HG02588 (cell line): ENCODE measurements around the gene EP300.
"Not testable (repeated sequence)": the region's sequence is repeated elsewhere in the genome, so short reads cannot be mapped to it uniquely, and the experiment has no call there.

Source experiments
- ATAC-seq: cut with Tn5 transposase; IDR thresholded peaks from one replicate; pipeline ENCODE4 v1.9.1; 2021; ENCODE audit warnings: mild to moderate bottlenecking, moderate library complexity; ENCODE audit not compliant: unreplicated experiment

Gene EP300

DNA sequence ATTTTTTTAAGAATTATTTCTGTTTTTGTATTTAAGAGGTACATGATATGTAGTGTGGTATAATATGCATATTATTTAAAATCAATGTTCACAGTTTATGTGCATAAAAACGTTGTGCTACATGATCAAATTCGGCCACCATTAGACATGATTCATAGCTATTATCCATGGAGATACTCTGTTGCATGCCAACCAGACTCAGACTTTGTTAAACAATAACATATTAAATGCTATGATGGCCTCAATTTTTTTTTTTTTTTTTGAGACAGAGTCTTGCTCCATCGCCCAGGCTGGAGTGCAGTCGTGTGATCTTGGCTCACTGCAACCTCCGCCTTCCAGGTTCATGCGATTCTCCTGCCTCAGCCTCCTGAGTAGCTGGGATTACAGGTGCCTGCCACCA lies 53.5 kb downstream of the EP300 start:
- not testable (repeated sequence) for ATAC-seq

DNA sequence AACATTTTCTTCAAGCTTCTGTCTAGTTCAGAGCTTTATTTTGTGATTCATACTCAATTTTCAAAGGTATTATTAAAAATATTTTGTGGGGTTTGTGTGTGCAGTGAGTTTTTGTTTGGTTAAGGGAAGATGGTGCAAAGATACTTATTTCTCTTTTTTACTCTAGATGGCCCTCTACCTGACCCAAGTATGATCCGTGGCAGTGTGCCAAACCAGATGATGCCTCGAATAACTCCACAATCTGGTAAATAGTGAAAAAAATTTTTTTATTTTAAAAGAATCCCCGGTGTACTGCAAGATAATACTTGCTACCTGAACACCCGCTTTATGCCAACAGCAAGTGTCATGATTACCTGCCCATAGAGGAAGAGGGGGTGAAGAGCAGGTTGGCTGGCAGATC lies 54.2 kb downstream of the EP300 start:
- ATAC-seq: no peak

DNA sequence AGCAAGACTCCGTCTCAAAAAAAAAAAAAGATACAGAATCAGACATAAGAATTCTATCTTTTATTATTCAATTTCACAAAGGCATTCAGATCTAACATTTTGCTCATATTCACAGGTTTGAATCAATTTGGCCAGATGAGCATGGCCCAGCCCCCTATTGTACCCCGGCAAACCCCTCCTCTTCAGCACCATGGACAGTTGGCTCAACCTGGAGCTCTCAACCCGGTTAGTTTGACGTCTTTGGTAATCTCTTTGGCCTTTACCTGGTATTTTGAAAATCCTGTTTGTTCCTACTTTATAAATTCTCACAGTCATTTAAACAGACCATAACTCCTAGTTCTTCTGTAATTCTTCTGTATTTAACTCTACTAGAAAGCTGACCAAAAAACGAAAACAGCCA lies 55.3 kb downstream of the EP300 start:
- ATAC-seq: no peak

DNA sequence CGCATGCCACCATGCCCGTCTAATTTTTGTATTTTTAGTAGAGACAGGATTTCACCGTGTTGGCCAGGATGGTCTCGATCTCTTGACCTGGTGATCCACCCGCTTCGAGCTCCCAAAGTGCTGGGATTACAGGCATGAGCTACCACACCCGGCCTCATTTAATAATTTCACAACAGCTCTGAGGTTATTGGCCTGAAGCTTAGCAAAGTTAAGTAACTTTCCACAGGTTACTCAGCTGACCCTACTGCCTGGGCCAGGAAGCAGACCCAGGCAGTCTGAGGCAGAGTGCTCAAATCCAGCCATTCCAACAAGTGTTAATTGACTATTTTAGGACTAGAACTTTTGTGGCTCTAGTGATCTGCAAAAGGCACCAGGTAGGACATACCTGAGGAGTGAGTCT lies 60.5 kb downstream of the EP300 start:
- no peak for ATAC-seq

DNA sequence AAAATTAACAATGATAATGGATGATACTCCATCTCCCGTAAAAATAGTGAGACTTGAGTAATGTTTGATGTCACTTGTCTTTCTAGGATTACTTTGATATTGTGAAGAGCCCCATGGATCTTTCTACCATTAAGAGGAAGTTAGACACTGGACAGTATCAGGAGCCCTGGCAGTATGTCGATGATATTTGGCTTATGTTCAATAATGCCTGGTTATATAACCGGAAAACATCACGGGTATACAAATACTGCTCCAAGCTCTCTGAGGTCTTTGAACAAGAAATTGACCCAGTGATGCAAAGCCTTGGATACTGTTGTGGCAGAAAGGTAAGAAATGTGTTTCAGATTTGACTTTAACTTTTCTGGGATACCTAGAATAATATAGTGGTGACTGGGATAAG lies 64.7 kb downstream of the EP300 start:
- ATAC-seq: no peak

DNA sequence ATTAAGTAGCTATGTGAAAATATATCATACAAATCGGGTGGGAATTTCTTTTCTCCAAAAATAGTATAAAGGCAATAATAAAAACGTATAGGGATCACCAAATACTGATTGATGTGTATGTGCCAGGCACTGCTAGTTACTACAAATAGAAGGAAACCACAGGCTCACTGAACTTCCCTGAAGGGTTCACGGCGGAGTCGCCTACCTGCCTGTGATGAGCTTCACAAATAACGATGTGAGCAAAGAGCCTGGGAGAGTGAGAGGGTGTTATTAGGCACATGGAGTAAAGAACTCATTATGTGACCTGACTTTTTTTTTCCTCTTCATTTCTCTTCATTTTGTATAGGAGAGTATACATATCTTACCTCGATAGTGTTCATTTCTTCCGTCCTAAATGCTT lies 76.8 kb downstream of the EP300 start:
- ATAC-seq: no peak

DNA sequence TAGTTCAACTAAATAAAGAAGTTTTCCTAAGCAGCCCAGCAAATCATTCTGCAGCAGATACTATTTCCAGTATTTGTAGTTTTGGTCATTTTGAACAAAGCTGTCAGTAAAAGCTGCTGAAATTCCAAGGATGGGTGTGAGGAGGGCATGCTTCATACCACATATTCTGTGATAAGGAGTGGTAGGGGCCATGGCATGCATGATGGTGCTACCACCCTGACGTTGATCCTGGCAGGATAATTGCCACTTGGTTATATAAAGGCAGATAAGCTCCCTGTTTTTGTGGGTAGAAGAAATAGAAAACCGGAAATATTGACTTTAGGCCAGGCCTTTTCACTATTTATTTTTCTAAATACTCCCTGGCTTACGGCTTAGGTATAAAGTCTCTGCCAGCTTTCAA lies 79.6 kb downstream of the EP300 start:
- ATAC-seq: no peak

DNA sequence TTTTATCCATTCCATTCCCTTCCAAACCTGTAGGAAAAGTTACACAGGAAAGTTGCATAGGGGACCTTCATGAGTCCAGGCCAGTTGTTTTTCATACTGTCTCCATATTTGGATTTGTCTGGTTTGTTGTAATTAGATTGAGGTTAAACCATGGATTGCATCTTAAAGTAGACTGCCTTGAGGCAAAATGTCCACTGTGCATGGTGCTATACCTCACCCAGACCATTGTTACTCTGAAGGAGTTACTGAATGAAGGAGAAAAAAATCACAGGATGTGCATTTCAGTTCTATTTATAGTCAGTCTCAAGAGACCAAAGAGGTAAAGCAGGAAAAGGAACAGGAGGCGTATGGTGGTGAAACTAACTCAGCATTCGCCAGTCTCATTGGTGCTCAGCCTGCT lies 83.2 kb downstream of the EP300 start:
- no peak for ATAC-seq

DNA sequence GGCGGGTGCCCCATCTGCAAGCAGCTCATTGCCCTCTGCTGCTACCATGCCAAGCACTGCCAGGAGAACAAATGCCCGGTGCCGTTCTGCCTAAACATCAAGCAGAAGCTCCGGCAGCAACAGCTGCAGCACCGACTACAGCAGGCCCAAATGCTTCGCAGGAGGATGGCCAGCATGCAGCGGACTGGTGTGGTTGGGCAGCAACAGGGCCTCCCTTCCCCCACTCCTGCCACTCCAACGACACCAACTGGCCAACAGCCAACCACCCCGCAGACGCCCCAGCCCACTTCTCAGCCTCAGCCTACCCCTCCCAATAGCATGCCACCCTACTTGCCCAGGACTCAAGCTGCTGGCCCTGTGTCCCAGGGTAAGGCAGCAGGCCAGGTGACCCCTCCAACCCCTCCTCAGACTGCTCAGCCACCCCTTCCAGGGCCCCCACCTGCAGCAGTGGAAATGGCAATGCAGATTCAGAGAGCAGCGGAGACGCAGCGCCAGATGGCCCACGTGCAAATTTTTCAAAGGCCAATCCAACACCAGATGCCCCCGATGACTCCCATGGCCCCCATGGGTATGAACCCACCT lies 84.7 kb downstream of the EP300 start:
- no peak for ATAC-seq

DNA sequence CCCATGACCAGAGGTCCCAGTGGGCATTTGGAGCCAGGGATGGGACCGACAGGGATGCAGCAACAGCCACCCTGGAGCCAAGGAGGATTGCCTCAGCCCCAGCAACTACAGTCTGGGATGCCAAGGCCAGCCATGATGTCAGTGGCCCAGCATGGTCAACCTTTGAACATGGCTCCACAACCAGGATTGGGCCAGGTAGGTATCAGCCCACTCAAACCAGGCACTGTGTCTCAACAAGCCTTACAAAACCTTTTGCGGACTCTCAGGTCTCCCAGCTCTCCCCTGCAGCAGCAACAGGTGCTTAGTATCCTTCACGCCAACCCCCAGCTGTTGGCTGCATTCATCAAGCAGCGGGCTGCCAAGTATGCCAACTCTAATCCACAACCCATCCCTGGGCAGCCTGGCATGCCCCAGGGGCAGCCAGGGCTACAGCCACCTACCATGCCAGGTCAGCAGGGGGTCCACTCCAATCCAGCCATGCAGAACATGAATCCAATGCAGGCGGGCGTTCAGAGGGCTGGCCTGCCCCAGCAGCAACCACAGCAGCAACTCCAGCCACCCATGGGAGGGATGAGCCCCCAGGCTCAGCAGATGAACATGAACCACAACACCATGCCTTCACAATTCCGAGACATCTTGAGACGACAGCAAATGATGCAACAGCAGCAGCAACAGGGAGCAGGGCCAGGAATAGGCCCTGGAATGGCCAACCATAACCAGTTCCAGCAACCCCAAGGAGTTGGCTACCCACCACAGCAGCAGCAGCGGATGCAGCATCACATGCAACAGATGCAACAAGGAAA lies 85.4 kb downstream of the EP300 start:
- ATAC-seq: no peak

DNA sequence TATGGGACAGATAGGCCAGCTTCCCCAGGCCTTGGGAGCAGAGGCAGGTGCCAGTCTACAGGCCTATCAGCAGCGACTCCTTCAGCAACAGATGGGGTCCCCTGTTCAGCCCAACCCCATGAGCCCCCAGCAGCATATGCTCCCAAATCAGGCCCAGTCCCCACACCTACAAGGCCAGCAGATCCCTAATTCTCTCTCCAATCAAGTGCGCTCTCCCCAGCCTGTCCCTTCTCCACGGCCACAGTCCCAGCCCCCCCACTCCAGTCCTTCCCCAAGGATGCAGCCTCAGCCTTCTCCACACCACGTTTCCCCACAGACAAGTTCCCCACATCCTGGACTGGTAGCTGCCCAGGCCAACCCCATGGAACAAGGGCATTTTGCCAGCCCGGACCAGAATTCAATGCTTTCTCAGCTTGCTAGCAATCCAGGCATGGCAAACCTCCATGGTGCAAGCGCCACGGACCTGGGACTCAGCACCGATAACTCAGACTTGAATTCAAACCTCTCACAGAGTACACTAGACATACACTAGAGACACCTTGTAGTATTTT lies 86.1 kb downstream of the EP300 start:
- ATAC-seq: no peak

DNA sequence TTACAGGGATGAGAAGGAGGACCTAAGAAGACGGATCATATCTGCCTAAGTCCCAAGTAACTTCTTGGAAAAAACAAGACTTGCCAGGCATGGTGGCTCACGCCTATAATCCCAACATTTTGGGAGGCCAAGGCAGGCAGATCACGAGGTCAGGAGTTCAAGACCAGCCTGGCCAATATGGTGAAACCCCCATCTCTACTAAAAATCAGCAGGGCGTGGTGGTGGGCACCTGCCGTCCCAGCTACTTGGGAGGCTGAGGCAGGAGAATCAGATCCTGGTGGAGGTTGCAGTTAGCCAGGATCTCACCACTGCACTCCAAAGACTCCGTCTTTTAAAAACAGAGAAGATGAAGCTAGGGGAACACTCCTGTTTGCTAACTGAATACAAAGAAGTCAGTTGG lies 88.0 kb downstream of the EP300 start:
- not testable (repeated sequence) for ATAC-seq

DNA sequence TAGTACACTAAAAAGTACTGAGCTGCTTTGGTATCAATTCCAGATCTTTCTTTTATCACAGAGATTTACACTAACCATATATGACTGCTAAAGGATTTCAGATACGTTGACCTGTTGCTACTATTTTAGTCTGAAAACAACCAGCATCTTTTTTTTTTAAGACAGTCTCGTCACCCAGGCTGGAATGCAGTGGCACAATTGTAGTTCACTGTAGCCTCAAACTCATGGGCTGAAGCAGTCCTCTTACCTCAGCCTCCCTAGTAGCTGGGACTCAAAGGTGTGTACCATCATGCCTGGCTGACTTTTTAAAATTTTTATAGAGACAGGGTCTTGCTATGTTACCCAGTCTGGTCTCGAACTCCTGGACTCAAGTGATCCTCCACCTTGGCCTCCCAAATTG lies 88.5 kb downstream of the EP300 start:
- ATAC-seq: no peak

DNA sequence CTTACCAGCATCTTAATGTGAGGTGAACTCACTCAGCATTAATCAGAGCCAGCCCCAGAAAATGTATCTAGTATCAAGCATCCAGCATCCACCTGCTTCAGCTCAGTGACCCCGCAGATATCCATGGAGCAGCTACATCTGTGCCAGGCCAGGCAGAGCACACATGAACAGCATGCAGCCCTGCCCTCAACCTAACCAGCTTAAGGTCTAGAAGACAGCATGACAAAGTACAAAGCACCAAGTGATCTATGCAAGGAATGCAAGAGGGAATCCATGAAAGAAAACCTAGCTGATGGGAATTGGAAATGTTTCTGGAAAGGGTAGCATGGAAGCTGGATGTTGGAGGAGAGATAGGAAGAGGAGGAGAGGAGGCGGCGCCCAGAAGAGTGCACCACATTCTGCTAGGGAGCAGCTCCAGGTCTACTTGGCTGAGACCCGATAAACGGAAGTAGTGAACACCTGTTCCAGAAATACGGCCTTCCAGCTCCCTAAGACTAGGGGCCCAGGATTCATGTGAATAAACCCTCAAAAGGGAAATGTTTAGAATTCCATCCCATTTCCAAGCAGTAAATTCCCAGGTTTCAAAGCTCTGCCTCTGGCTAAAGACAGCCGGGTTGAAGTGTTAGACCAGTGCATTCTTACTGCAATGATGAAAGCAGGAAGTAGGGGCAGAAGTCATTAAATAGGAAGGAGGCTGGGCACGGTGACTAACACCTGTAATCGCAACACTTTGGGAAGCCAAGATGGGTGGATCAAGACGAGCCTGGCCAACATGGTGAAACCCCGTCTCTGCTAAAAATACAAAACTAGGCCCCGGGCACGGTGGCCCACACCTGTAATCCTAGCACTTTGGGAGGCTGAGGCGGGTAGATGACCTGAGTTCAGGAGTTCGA lies 89.2 kb downstream of the EP300 start:
- ATAC-seq: no peak

DNA sequence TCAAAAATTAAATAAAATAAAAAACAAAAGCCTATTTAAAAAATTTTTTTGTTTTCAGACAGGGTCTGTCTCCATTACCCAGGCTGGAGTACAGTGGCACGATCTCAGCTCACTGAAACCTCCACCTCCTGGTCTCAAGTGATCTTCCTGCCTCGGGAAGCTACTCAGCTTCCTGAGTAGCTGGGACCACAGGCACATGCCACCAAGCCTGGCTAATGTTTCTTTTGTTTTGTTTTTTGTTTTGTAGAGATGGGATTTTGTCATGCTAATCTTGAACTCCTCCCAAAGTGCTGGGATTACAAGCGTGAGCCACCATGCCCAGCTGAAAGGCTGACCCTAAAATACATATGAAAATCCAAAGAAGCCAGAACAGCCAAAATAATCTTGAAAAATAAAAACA lies 92.3 kb downstream of the EP300 start:
- no peak for ATAC-seq

DNA sequence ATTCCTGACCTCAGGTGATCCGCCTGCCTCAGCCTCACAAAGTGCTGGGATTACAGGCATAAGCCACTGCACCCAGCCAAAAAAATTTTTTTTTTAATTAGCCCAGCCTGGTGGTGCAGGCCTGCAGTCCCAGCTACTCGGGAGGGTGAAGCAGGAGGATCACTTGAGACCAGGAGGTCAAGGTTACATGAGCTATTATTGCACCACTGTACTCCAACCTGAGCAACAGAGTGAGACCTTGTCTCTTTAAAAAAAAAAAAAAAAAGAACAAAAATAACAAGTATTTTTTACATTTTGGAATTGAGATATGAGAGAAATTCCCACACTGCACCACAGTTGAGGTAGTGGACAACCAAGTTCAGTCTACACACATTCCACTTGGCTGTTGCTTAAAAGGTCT lies 99.1 kb downstream of the EP300 start:
- ATAC-seq: no peak

DNA sequence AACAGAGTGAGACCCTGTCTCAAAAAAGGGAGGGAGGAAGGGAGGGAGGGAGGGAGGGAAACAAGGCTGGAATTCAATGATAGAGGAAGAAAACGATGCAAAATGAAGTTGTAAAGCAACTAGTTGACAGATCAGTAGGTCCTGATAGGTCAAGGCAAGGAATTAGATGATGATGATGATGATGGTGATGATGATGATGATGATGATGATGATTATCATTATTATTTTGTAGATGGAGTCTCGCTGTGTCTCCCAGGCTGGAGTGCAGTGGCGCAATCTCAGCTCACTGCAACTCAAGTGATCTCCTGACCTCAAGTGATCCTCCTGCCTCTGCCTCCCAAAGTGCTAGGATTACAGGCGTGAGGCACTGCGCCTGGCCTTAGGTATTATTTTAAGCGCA lies 101.4 kb downstream of the EP300 start:
- no peak for ATAC-seq

DNA sequence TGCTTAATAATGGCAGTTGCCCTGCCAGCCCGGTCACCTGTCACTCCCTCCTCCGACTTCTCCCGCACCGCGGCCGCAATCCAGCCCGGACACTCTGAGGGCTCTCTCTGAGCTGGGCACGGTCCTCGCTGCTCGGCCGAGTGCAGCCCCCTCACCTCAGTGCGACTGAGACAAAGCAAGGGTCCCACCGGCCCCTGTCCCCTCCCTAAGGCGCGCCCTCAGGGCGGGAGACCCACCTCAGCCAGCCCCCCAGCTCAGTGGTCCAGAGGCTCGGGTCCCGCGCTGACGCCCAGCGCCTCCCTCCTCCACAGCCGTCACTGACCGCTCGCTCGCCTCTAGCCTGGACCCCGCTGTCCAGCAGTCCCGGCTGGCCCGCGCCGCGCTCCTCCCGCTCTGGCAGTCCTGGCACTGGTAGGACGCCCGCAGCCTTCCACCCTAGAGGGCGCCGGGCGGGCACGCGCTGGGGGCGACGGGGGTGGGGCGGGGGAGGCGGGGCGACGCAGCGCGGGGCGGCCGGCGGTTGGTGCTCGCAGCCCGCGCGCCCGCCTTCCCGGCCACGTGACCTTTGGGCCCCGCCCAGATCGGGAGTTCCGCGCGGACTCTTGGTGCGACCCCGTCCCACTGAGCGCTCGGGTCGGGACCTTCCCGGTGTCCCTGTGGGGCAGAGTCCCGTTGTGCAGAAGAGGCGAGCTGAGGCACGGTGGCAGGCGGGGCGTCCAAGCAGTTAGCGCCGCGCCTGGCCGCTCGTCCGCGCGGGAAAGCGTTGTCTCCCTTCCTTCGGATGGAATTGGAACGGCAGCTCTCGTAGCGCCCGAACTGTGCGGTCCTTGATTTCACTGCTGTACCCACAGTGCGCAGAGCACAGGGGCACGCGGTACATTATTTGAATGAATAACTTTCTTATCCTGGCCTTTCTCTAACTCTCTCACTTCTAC lies 104.9 kb downstream of the EP300 start:
- peak; percentile 78 for ATAC-seq

DNA sequence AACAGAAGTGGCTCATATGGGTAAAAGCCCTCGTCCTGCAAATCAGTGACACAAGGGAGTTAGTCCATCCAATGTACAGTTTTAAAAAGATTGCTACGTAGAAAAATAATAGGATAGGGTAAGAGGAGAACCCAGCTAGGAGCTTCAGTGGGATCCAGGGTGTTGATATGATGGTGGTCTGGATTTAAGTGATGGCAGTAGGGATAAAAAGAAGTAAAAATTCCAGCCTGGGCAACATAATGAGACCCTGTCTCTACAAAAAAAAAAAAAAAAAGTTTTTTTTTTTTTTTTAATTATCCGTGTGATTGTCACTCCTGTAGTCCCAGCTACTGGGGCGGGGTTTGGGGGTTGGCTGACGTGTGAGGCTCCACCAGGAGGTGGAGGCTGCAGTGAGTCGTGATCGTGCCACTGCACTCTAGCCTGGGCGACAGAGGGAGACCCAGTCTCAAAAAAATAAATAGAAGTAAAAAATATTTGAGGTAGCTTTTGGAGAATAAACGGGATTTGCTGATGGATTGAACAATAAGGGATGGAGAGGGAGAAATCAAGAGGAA lies 105.7 kb downstream of the EP300 start:
- no peak for ATAC-seq

DNA sequence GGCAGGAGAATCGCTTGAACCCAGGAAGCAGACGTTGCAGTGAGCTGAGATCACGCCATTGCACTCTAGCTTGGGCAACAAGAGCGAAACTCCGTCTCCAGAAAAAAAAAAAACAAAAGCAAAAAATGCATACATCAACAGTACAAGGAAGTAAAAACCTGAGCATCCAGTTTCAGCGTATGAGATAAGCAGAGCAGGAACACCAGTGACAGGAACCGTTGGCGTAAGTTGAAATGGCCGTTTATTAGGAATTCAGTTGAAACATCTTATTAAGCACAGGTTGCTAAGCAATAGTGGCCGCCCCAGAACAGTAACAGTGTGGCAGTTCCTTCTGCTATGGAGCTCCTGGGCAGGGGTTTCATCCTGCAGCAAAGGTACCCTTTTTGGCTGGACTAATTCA lies 108.7 kb downstream of the EP300 start:
- ATAC-seq: no peak
